Left colon (tissue), 2 donors: Measurements from ENCODE around the gene PALS2. TPM values are rescaled to one million over a fixed set of nuclear protein-coding genes. Genes with fewer than 3 reads are reported as not detected.

ENCODE experiments used
- ATAC-seq: fragments of 200-7000 bp; cut with Tn5 transposase; one replicate; pipeline ENCODE4 v1.9.1; 2020; ENCODE audit warnings: mild to moderate bottlenecking, moderate library complexity
- DNase-seq, 2 donors: peaks; one replicate each; pipeline ENCODE4 v3.0.0-alpha.2; 2020
- intact Hi-C, 2 donors: fragments of 100-400 bp; cut with DNase I in 1 of 2; cut with micrococcal nuclease in 1 of 2; formaldehyde crosslinking; loops; one replicate each; pipeline versions ENCODE4 v1.11.2 to v1.14.0; 2022; cut with DNase I, micrococcal nuclease
- long read RNA-seq: library from polyadenylated mRNA; unstranded; transcript quantifications from one replicate; pipeline ENCODE4 v2.0.0, GENCODE V29; 2021
- total RNA-seq, 2 donors: library from RNA; stranded (reverse); fragmentation: NEBNext Ultra II Directional; extraction: Animal tissue kit (Norgen Biotek cat#: 25700); gene quantifications; one replicate each; pipeline ENCODE4 v1.2.1, GENCODE V29; 2021
- donor health status: DM: no; HTN: no; CAD: no.
- donor health status: DM: yes; HTN: yes; CAD: no.

The PALS2 gene, protein sequence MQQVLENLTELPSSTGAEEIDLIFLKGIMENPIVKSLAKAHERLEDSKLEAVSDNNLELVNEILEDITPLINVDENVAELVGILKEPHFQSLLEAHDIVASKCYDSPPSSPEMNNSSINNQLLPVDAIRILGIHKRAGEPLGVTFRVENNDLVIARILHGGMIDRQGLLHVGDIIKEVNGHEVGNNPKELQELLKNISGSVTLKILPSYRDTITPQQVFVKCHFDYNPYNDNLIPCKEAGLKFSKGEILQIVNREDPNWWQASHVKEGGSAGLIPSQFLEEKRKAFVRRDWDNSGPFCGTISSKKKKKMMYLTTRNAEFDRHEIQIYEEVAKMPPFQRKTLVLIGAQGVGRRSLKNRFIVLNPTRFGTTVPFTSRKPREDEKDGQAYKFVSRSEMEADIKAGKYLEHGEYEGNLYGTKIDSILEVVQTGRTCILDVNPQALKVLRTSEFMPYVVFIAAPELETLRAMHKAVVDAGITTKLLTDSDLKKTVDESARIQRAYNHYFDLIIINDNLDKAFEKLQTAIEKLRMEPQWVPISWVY
- 1 to 10 TPM; 6.7 TPM for total RNA-seq
- long read RNA-seq, partial matches to known transcripts = 1 of 1 reads
- long read RNA-seq, other reads (novel, unspliced or antisense) = 0 of 1 reads

DNA sequence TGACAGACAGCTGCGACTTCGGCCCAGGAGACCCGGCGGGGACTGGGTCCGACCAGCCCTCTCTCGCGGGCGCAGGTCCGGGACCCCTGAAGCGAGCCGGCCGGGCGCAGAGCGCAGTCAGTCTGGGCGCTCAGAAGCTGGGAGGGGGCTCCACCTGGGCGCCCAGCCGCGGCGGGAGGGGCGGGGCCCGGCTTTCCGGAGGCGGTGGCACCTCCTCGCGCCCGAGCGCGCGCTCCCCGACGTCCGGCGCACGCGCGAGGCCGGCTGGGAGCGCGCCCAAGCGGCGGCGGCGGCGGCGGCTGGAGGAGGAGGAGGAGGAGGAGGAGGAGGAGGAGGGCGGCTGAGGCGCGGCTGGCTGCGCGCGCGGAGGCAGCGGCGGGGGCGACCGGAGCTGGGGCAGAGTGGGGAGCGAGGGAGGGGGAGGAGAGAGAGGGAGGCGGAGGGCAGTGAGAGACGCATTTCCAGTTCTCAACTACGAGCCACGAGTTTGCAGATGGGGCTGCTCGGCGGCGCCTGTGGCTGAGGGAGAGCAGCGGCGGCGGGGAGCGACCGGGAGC, at the start of gene PALS2:
TSS of gene PALS2 (plus strand) at position 456 of the 557 bp plus-strand sequence. CDS start 50,216 bp downstream, outside the sequence.
- DNase-seq = peak; percentile 77 to 81
- peak; percentile 88 for ATAC-seq
- intact Hi-C loops = loop anchor here in 1 of 2 donors (10.0 kb wide), 1 partner anchor 92 kb away; no protein-coding TSS in a partner anchor

DNA sequence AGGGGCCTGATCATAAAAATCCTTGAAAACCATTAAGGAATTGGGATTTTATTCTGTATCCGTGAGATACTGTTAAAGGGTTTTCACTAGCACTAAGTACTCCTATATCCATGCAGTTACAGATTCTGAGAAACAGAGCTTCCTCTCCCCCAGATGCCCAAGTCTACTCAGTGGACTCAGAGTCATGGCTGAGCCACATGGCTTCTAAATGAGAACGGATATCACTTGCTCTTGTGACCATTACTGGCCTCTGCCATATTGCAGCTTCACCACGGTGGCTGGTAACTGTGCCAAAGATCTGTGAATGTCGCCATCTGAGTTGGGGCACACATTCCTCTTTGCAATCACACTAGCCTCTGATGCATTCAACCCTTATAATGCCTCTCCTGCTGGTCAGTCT, 42.0 kb upstream of the PALS2 start:
- ATAC-seq (no peak), DNase-seq (no peak)
- intact Hi-C loops = no loop called here

- no peak for ATAC-seq
- intact Hi-C loops = no loop called here
- no peak for DNase-seq
Measured at GRCh38 chr7:24536682-24537081, 36.6 kb upstream of the PALS2 start.

- DNase-seq (no peak), ATAC-seq (no peak)
- intact Hi-C loops = no loop called here
Measured at GRCh38 chr7:24540956-24541355, 32.3 kb upstream of the PALS2 start.

DNA sequence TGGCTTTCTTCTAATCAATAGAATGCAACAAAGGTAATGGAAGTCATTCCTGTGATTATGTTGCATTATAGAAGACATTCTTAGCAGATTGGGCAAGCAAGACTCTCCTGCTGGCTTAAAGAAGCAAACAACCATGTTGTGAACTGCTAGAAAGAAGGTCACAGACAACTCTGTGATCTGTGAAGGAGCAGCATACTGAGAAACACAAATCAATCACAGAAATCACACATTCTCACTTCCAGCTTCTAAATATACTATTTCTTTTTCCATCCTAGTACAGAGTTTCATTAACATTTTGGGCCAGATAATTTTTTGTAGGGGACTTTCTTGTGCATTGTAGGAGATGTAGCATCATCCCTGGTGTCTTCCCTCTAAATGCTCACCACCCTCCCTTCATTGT, 28.0 kb upstream of the PALS2 start:
- intact Hi-C loops = no loop called here
- ATAC-seq (no peak), DNase-seq (no peak)

DNA sequence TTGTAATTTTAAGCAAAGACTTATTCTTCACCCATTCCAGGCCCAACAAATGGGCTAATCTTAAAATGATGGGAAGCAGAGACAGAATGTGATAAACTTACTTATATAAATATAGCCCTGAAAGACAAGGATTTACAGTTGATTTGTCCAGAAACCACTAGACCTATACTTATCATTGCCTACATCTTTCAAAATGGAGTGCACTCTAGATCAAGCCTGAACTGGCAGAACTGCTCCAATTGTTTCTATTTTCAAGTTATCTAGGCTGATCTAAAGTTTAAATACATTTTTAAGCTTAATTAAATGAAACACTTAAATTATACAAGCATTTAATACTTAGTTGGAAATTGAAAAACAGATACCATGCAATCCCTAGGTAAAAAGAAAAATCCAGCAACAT, 24.9 kb upstream of the PALS2 start:
- ATAC-seq = no peak
- DNase-seq = no peak
- intact Hi-C loops = no loop called here

DNA sequence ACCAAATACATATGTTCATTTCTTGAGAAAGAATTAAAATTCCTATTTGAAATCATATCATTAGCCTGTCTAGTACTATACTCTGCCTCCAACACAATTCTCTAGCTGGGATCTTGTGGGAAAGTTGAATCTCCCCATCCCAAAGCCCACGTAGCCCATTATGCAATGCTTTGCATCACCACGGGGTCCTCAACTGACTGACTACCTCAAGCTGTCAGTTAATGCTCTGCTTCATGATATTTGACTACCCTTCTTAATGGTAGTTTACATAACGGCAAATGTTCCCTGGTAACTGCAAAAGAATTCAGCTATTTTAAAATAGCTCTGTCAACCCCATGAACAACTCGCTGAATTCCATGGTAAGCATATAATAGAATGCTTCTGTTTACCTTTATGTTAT, 23.3 kb upstream of the PALS2 start:
- intact Hi-C loops = no loop called here
- ATAC-seq = no peak

GRCh38 chr7:24555184-24555583, 18.1 kb upstream of the PALS2 start:
- intact Hi-C loops = no loop called here
- ATAC-seq = no peak
- DNase-seq = no peak

More for the DNA sequence above, 23.3 kb upstream of the PALS2 start:
- DNase-seq = no peak

GRCh38 chr7:24555719-24556118, 17.5 kb upstream of the PALS2 start:
- no peak for ATAC-seq
- intact Hi-C loops = no loop called here
- no peak for DNase-seq

DNA sequence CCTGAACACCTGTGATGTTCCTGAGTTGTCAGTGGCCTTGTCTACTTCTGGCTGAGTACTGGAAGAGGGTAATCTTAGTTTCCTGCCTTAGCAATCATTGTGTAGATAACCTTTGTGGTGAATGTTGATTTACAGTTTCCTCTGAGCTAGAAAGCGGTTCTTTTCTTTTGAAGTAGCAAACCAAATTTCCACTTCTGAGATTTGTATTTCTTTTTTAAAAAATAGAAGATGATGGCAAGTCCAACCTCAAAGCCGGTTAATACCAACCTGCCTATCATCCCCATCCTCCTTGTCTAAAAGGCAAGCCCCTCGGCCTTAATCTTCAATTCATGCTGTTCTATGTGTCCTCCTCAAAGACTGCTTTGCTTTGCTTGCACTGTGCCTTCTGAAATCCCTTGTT, 12.5 kb upstream of the PALS2 start:
- DNase-seq (no peak), ATAC-seq (no peak)
- intact Hi-C loops = no loop called here

GRCh38 chr7:24566274-24566673, 7.0 kb upstream of the PALS2 start:
- no peak for ATAC-seq
- DNase-seq = no peak
- intact Hi-C loops = no loop called here

GRCh38 chr7:24570983-24571382, 2.3 kb upstream of the PALS2 start:
- ATAC-seq (no peak), DNase-seq (no peak)
- intact Hi-C loops = loop anchor here in 1 of 2 donors (10.0 kb wide), 1 partner anchor 94 kb away; no protein-coding TSS in a partner anchor

DNA sequence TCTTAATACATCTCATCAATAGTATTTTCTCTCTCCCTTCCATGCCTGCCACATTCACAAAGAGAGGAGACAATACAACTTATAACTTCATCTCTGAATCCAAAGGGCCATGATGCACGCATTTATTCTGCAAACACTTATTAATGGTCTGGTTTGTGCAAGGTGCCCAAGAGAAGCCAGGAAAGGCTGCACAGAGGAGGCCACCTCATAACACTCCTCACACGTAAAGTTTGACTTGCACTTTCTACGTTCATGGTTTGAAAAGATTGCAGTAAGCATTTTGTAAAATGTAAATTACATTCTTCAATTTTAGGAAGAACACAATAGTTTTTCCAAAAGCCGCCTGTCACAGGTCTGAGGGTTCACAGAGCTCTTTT, 1.2 kb upstream of the PALS2 start:
- DNase-seq = no peak
- ATAC-seq = no peak
- intact Hi-C loops = loop anchor here in 1 of 2 donors (10.0 kb wide), 1 partner anchor 93 kb away; no protein-coding TSS in a partner anchor

DNA sequence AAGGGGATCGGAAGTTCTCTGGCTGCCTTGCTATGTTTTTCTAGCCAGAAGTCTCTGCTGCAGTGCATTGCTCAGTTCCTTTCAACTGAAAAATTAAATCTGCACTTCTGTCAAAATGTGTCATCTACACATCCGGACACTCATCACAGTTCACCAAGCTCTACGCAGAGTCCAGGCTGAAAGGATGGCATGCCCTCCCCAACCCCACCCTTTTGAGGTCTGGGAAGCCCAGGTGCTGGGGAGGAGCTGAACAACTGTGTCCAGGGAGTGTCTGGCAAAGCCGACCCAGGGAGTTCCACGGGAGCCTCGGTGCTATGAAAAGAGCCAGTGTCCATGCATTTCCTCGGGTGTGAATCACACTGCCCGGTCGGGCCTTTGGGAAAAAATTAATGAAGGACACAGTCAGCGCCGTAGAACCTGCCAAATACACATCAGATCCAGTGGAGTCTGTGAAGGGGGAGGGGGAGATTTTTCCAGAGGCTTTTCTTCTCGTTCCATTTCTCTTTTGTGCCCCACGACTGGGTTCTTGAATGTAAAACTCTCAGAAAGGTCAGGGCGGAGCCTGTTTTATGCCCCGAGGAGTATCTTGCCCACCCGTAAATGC, 757 bp upstream of the PALS2 start:
- ATAC-seq = peak; percentile 58

GRCh38 chr7:24573554-24574338, 494 bp downstream of the PALS2 start:
- intact Hi-C loops = loop anchor here in 1 of 2 donors (10.0 kb wide), 1 partner anchor 91 kb away; no protein-coding TSS in a partner anchor

More for the DNA sequence above, 757 bp upstream of the PALS2 start:
- DNase-seq = peak; percentile 31 to 39
- intact Hi-C loops = loop anchor here in 1 of 2 donors (10.0 kb wide), 1 partner anchor 92 kb away; no protein-coding TSS in a partner anchor

GRCh38 chr7:24574386-24574785, 1.1 kb downstream of the PALS2 start:
- DNase-seq (no peak), ATAC-seq (no peak)
- intact Hi-C loops = loop anchor here in 1 of 2 donors (10.0 kb wide), 1 partner anchor 90 kb away; no protein-coding TSS in a partner anchor

More at GRCh38 chr7:24573554-24574338, 494 bp downstream of the PALS2 start:
- peak; percentile 30 to 55 for DNase-seq
- ATAC-seq = peak; percentile 51

GRCh38 chr7:24574950-24575349, 1.7 kb downstream of the PALS2 start:
- DNase-seq (no peak), ATAC-seq (no peak)
- intact Hi-C loops = loop anchor here in 1 of 2 donors (10.0 kb wide), 1 partner anchor 90 kb away; no protein-coding TSS in a partner anchor
